Upper lobe of left lung (tissue), 6 donors: ENCODE data around the gene ASCL2. TPM values are rescaled to one million over a fixed set of nuclear protein-coding genes. Genes with fewer than 3 reads are reported as not detected.

ENCODE experiments used
- ATAC-seq, 2 donors: fragments of 200-7000 bp; cut with Tn5 transposase; one replicate each; pipeline ENCODE4 v1.9.1; 2022; ENCODE audit warnings: mild to moderate bottlenecking in 2 of 2, moderate library complexity in 2 of 2; ENCODE audit not compliant: low FRiP score in 2 of 2
- DNase-seq, 2 donors: peaks; one replicate each; pipeline ENCODE4 v3.0.0-alpha.2; 2019 to 2020
- H3K27ac ChIP-seq, 4 donors: fragments of 200-600 bp; sonication (generic); one replicate each; pipeline ENCODE4 v1.5.1; 2016 to 2019
- H3K27me3 ChIP-seq, 4 donors: fragments of 200-600 bp; sonication (generic); one replicate each; pipeline ENCODE4 v1.5.1; 2017 to 2019
- H3K36me3 ChIP-seq, 4 donors: fragments of 200-600 bp; sonication (generic); one replicate each; pipeline ENCODE4 v1.5.1; 2016 to 2019
- H3K4me1 ChIP-seq, 4 donors: fragments of 200-600 bp; sonication (generic); one replicate each; pipeline ENCODE4 v1.5.1; 2018 to 2019
- H3K4me3 ChIP-seq, 4 donors: fragments of 200-600 bp; sonication (generic); one replicate each; pipeline ENCODE4 v1.5.1; 2017 to 2019; ENCODE audit warnings: mild to moderate bottlenecking in 2 of 4, moderate library complexity in 1 of 4
- H3K9me3 ChIP-seq, 4 donors: fragments of 200-600 bp; sonication (generic); one replicate each; pipeline ENCODE4 v1.5.1; 2018 to 2019
- CTCF ChIP-seq, 6 experiments: fragments of 450-650 bp in 4 of 6; fragments of 200-600 bp in 2 of 6; sonication (generic) in 2 of 6; IDR thresholded peaks; one replicate each; pipeline ENCODE4 v1.5.1; 2016 to 2019; ENCODE audit warnings: antibody characterized with exemption in 6 of 6
- EP300 ChIP-seq, 4 donors: sonication (generic); formaldehyde crosslinking; IDR thresholded peaks; one replicate each; pipeline ENCODE4 v1.5.1; 2017; ENCODE audit warnings: antibody characterized with exemption in 4 of 4, control low read depth in 2 of 4
- POLR2A ChIP-seq, 4 donors: fragments of 450-650 bp; IDR thresholded peaks; one replicate each; pipeline ENCODE4 v1.5.1; 2016 to 2017; ENCODE audit warnings: antibody characterized with exemption in 4 of 4, mild to moderate bottlenecking in 2 of 4
- POLR2AphosphoS5 ChIP-seq, 2 donors: sonication (generic); formaldehyde crosslinking; IDR thresholded peaks; one replicate each; pipeline ENCODE4 v1.5.1; 2017; ENCODE audit warnings: antibody characterized with exemption in 2 of 2
- WGBS, 2 donors: methylation state at CpG; one replicate each; pipeline ENCODE4 v1.1.5; 2017 to 2018; 5-methylcytosine and 5-hydroxymethylcytosine counted together
- total RNA-seq, 6 donors: library from RNA; depleted of rRNA in 4 of 6; stranded (reverse); fragments of >200 nt in 4 of 6; gene quantifications; one replicate each; pipeline versions ENCODE4 v1.1.0 to v1.2.1, GENCODE V29; 2016 to 2021
- donor health status: DM: no; HTN: no; CAD: no; lungs with moderate emphysema.
- donor health status: DM: no; HTN: yes; CAD: no; lungs with severe emphysema.

The ASCL2 gene
- total RNA-seq, 6 donors from 2014 or later: 1.4 to 3.4 (median 1.9) TPM; not detected in 2

GRCh38 chr11:2263071-2263565, 7.3 kb downstream of the ASCL2 start:
- Histone ChIP-seq H3K36me3 (no peaks in the 10 kb centered on the region), H3K9me3 (no peaks in the 10 kb centered on the region), H3K27me3 (no peaks in the 10 kb centered on the region), H3K4me1 (peaks cover 3 to 16% (median 4%) of the 10 kb centered on the region in 4 donors), H3K4me3 (no peak overlapping the region), H3K27ac (no peak overlapping the region)
- no peak for TF ChIP-seq POLR2A (IDR thresholded peaks at IDR 0.05)
- no peak for TF ChIP-seq CTCF (IDR thresholded peaks at IDR 0.05)
- no peak for TF ChIP-seq POLR2AphosphoS5 (IDR thresholded peaks at IDR 0.05)
- no peak for TF ChIP-seq EP300 (IDR thresholded peaks at IDR 0.05)
- DNase-seq (peak in 1 of 2 donors; percentile 31), ATAC-seq (no peak)
- 79 to 88% methylated on average over 4 to 9 of the region's 10 CpGs for WGBS, 2 donors

GRCh38 chr11:2262301-2263070, 7.9 kb downstream of the ASCL2 start:
- 93 to 94% methylated on average over 9 to 18 of the region's 18 CpGs for WGBS, 2 donors
- DNase-seq (peak in 1 of 2 donors; percentile 43), ATAC-seq (no peak)
- Histone ChIP-seq H3K27me3 (no peaks in the 10 kb centered on the region), H3K4me1 (peaks cover 3 to 16% (median 4%) of the 10 kb centered on the region in 4 donors), H3K4me3 (no peak overlapping the region), H3K36me3 (no peaks in the 10 kb centered on the region), H3K27ac (no peak overlapping the region), H3K9me3 (no peaks in the 10 kb centered on the region)
- TF ChIP-seq CTCF (IDR thresholded peaks at IDR 0.05): no peak

DNA sequence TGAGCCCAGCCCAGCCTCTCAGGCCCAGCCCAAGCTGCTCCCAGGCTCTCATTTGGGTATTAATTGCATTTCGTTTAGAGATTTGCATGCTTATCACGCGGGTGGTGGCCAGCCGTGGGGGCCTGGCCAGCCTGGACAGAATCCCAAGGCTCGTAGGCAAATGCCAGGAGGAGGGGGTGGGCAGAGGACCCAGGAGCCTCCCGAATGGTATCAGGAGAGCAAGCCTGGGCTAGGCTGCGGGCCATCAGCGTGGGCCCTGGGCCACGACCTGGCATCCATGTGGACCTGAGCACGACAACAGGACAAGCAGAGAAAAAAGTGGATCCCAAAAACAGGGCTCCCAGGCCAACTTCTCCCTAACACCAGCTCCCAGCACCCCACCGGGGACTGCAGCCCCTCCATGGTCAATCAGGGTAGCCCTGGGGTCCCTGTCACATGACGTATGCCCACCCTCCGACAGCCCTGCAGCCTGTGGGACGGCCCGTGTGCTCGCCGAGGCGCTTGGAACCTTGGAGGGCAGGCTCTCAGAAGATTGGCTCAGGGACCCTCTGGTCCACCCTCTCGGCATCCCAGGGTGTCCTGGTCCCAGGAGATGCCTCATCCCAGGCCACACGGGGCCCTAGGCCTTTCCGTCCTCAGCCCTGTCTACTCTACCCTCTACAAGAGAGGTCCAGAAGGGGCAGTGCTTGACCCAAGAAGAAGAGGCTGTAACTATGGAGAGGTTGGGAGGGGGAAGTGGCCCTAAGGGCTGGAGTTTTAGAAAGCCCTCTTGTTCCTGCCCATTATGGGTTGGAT, 8.8 kb downstream of the ASCL2 start:
- Histone ChIP-seq H3K27me3 (no peaks in the 10 kb centered on the region), H3K36me3 (no peaks in the 10 kb centered on the region), H3K9me3 (no peaks in the 10 kb centered on the region), H3K4me1 (peaks cover 3 to 16% (median 4%) of the 10 kb centered on the region in 4 donors), H3K4me3 (no peak overlapping the region), H3K27ac (no peak overlapping the region)
- ATAC-seq: no peak
- DNase-seq: peak in 1 of 2 donors; percentile 61
- 88 to 93% methylated on average over 21 of the region's 21 CpGs for WGBS, 2 donors
- TF ChIP-seq POLR2A (IDR thresholded peaks at IDR 0.05) (no peak), EP300 (IDR thresholded peaks at IDR 0.05) (no peak), CTCF (IDR thresholded peaks at IDR 0.05) (no peak), POLR2AphosphoS5 (IDR thresholded peaks at IDR 0.05) (no peak)

DNA sequence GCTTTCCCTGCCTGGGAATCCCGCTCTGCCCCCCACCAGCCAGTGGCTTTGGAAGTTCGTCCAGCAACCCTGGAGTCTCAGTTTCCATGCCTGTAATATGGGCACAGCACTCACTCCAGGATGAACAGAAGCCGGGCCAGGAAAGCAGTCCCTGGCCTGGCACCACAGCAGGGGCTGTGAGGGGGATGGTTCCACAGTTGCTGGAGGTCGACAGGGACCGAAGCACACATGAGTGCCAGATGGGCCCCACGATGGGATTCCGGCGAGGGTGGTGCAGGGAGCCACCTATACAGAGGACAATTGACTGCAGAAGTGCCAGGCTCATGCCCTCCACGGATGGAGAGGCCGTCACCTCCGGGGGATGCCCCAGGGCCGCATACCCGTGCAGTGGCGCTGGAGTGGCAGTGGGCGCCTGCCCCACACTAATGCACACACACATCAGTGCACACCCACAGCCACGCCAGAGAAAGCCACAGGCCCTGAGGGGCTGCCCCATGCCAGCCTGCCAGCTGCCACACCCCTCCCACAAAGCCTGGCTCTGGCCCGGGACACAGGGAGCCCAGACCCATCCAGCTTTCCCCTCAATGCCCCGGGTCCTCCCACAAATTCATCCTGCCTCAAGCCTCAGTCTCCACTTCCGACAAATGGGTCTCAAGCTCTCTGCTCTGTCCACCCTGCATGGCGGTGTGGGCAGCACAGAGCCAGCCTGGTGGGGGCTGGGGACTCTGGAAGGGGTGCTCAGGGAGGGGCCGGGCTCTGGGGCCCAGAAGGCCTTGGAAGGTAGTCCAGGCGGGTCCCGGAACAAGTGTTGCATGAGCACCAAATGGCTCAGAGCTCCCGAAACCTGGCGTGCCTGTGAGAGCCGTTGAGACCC, 9.7 kb downstream of the ASCL2 start:
- Histone ChIP-seq H3K27ac (no peak overlapping the region), H3K4me1 (peaks cover 0 to 9% (median 2%) of the 10 kb centered on the region in 4 donors), H3K36me3 (no peaks in the 10 kb centered on the region), H3K27me3 (no peaks in the 10 kb centered on the region), H3K9me3 (no peaks in the 10 kb centered on the region), H3K4me3 (no peak overlapping the region)
- DNase-seq: peak in 1 of 2 donors; percentile 76
- WGBS, 2 donors: 89 to 91% methylated on average over 7 to 25 of the region's 26 CpGs
- TF ChIP-seq CTCF (IDR thresholded peaks at IDR 0.05) (no peak), EP300 (IDR thresholded peaks at IDR 0.05) (no peak), POLR2A (IDR thresholded peaks at IDR 0.05) (no peak), POLR2AphosphoS5 (IDR thresholded peaks at IDR 0.05) (no peak)
- ATAC-seq: no peak
